ENCODE data around the gene ROBO1. TPM values are rescaled to one million over a fixed set of nuclear protein-coding genes. Genes with fewer than 3 reads are reported as not detected.

ROBO1 gene
- polyA plus RNA-seq, 1 donor (not counting 4 experiments of a cell fraction or from before 2014, with no cell fraction given) = 27.1 TPM

GRCh38 chr3:78633626-78634025 is 1134.2 kb downstream of the ROBO1 start:
- no peaks in the 10 kb centered on the region for H3K4me1 ChIP-seq (ENCODE audit: control insufficient read depth, extremely low read depth, insufficient read depth, low read length)
- H3K27me3 ChIP-seq (ENCODE audit: control insufficient read depth, extremely low read depth, insufficient read depth, low read length) = no peaks in the 10 kb centered on the region
- dilution Hi-C loops (cut with MboI; ENCODE audit: extremely low pct_ligation_motif_present, low sequenced_read_pairs) = no loop called here
- H3K9ac ChIP-seq (ENCODE audit: control insufficient read depth, extremely low read depth, insufficient read depth, low read length) = no peak overlapping the region
- no peak overlapping the region for H3K4me3 ChIP-seq (ENCODE audit: control insufficient read depth in 2 of 3, extremely low read depth in 1 of 3, insufficient read depth in 2 of 3, low read depth in 1 of 3, low read length in 3 of 3)
- peak overlapping the region; percentile 26 for H3K27ac ChIP-seq (ENCODE audit: control insufficient read depth, insufficient read depth, low read length)
- H2AFZ ChIP-seq (ENCODE audit: control insufficient read depth, low read length) = peak overlapping the region; percentile 5
- H3K9me3 ChIP-seq (ENCODE audit: control insufficient read depth, low read depth, low read length) = no peaks in the 10 kb centered on the region
- H3K9me1 ChIP-seq (ENCODE audit: control insufficient read depth, extremely low read depth, insufficient read depth, low read length) = no peaks in the 10 kb centered on the region
- TF ChIP-seq EZH2 (IDR thresholded peaks at IDR 0.05; ENCODE audit: low read length) = no peak
- no peak for TF ChIP-seq CTCF (optimal IDR thresholded peaks at IDR 0.05 in 1 of 3, IDR thresholded peaks at IDR 0.05 in 1 of 3, conservative IDR thresholded peaks at IDR 0.05 in 1 of 3; ENCODE audit: extremely low read depth in 1 of 3, insufficient read depth in 2 of 3, low read length in 3 of 3)
- no peaks in the 10 kb centered on the region for H3K79me2 ChIP-seq (ENCODE audit: control insufficient read depth, insufficient read depth, low read length)
- no peak overlapping the region for H3K4me2 ChIP-seq (ENCODE audit: control insufficient read depth, extremely low read depth, insufficient read depth, low read depth, low read length)
- FAIRE-seq = peak; percentile 32
- no peak for DNase-seq (ENCODE audit: low read depth, low spot score)
- no peaks in the 10 kb centered on the region for H3K36me3 ChIP-seq (ENCODE audit: control insufficient read depth in 2 of 2, extremely low read depth in 1 of 2, insufficient read depth in 2 of 2, low read length in 2 of 2)
- no peaks in the 10 kb centered on the region for H4K20me1 ChIP-seq (ENCODE audit: control insufficient read depth, extremely low read depth, insufficient read depth, low read length)

GRCh38 chr3:78632925-78633553 is 1134.8 kb downstream of the ROBO1 start:
- no peaks in the 10 kb centered on the region for H3K36me3 ChIP-seq (ENCODE audit: control insufficient read depth in 2 of 2, extremely low read depth in 1 of 2, insufficient read depth in 2 of 2, low read length in 2 of 2)

GRCh38 chr3:78629544-78629943 is 1138.3 kb downstream of the ROBO1 start:
- DNase-seq (ENCODE audit: low read depth, low spot score) = no peak
- FAIRE-seq = no peak
- no peak overlapping the region for H2AFZ ChIP-seq (ENCODE audit: control insufficient read depth, low read length)
- no peak overlapping the region for H3K9ac ChIP-seq (ENCODE audit: control insufficient read depth, extremely low read depth, insufficient read depth, low read length)
- TF ChIP-seq CTCF (optimal IDR thresholded peaks at IDR 0.05 in 1 of 3, IDR thresholded peaks at IDR 0.05 in 1 of 3, conservative IDR thresholded peaks at IDR 0.05 in 1 of 3; ENCODE audit: extremely low read depth in 1 of 3, insufficient read depth in 2 of 3, low read length in 3 of 3) (no peak), EZH2 (IDR thresholded peaks at IDR 0.05; ENCODE audit: low read length) (no peak)
- no peaks in the 10 kb centered on the region for H3K27me3 ChIP-seq (ENCODE audit: control insufficient read depth, extremely low read depth, insufficient read depth, low read length)
- no peaks in the 10 kb centered on the region for H3K9me1 ChIP-seq (ENCODE audit: control insufficient read depth, extremely low read depth, insufficient read depth, low read length)
- H3K9me3 ChIP-seq (ENCODE audit: control insufficient read depth, low read depth, low read length) = no peaks in the 10 kb centered on the region
- H3K27ac ChIP-seq (ENCODE audit: control insufficient read depth, insufficient read depth, low read length) = no peak overlapping the region
- H3K79me2 ChIP-seq (ENCODE audit: control insufficient read depth, insufficient read depth, low read length) = no peaks in the 10 kb centered on the region
- no peaks in the 10 kb centered on the region for H3K4me1 ChIP-seq (ENCODE audit: control insufficient read depth, extremely low read depth, insufficient read depth, low read length)
- H3K4me2 ChIP-seq (ENCODE audit: control insufficient read depth, extremely low read depth, insufficient read depth, low read depth, low read length) = no peak overlapping the region
- no peak overlapping the region for H3K4me3 ChIP-seq (ENCODE audit: control insufficient read depth in 2 of 3, extremely low read depth in 1 of 3, insufficient read depth in 2 of 3, low read depth in 1 of 3, low read length in 3 of 3)
- dilution Hi-C loops (cut with MboI; ENCODE audit: extremely low pct_ligation_motif_present, low sequenced_read_pairs) = no loop called here
- no peaks in the 10 kb centered on the region for H3K36me3 ChIP-seq (ENCODE audit: control insufficient read depth in 2 of 2, extremely low read depth in 1 of 2, insufficient read depth in 2 of 2, low read length in 2 of 2)
- H4K20me1 ChIP-seq (ENCODE audit: control insufficient read depth, extremely low read depth, insufficient read depth, low read length) = no peaks in the 10 kb centered on the region

More at GRCh38 chr3:78632925-78633553, 1134.8 kb downstream of the ROBO1 start:
- Histone ChIP-seq H3K79me2 (ENCODE audit: control insufficient read depth, insufficient read depth, low read length) (no peaks in the 10 kb centered on the region), H3K27me3 (ENCODE audit: control insufficient read depth, extremely low read depth, insufficient read depth, low read length) (no peaks in the 10 kb centered on the region), H3K9me1 (ENCODE audit: control insufficient read depth, extremely low read depth, insufficient read depth, low read length) (no peaks in the 10 kb centered on the region), H4K20me1 (ENCODE audit: control insufficient read depth, extremely low read depth, insufficient read depth, low read length) (no peaks in the 10 kb centered on the region), H2AFZ (ENCODE audit: control insufficient read depth, low read length) (peak overlapping the region; percentile 27), H3K4me1 (ENCODE audit: control insufficient read depth, extremely low read depth, insufficient read depth, low read length) (no peaks in the 10 kb centered on the region), H3K9ac (ENCODE audit: control insufficient read depth, extremely low read depth, insufficient read depth, low read length) (no peak overlapping the region), H3K4me3 (ENCODE audit: control insufficient read depth in 2 of 3, extremely low read depth in 1 of 3, insufficient read depth in 2 of 3, low read depth in 1 of 3, low read length in 3 of 3) (no peak overlapping the region), H3K9me3 (ENCODE audit: control insufficient read depth, low read depth, low read length) (no peaks in the 10 kb centered on the region), H3K4me2 (ENCODE audit: control insufficient read depth, extremely low read depth, insufficient read depth, low read depth, low read length) (no peak overlapping the region), H3K27ac (ENCODE audit: control insufficient read depth, insufficient read depth, low read length) (peak overlapping the region; percentile 26)
- DNase-seq (ENCODE audit: low read depth, low spot score) (no peak), FAIRE-seq (no peak)
- dilution Hi-C loops (cut with MboI; ENCODE audit: extremely low pct_ligation_motif_present, low sequenced_read_pairs) = no loop called here
- no peak for TF ChIP-seq EZH2 (IDR thresholded peaks at IDR 0.05; ENCODE audit: low read length)
